GM12878 (cell line): ENCODE measurements around the gene PCYOX1L.

Source experiments
- CTCF ChIP-seq, 3 experiments: IDR thresholded peaks in 2 of 3; conservative IDR thresholded peaks in 1 of 3; 2 replicates each; pipeline ENCODE4 v1.5.1; 2011; ENCODE audit warnings: low read depth in 3 of 3, low read length in 3 of 3, mild to moderate bottlenecking in 3 of 3, control low read depth in 2 of 3, moderate library complexity in 2 of 3, inconsistent platforms in 1 of 3, mixed read lengths in 1 of 3; ENCODE audit not compliant: control insufficient read depth in 2 of 3, insufficient read depth in 1 of 3; ENCODE audit errors: extremely low read depth in 1 of 3
- JUND ChIP-seq: IDR thresholded peaks from 2 replicates; pipeline ENCODE4 v1.6.1; 2012; ENCODE audit warnings: low read depth, mild to moderate bottlenecking, low read length, improper control_type of control experiment, moderate library complexity
- NFYB ChIP-seq: IDR thresholded peaks from 2 replicates; pipeline ENCODE4 v1.6.1; 2011; ENCODE audit warnings: low read depth, mild to moderate bottlenecking, low read length, improper control_type of control experiment, moderate library complexity; ENCODE audit not compliant: insufficient read depth
- POLR2AphosphoS2 ChIP-seq: IDR thresholded peaks from 2 replicates; pipeline ENCODE4 v1.6.1; 2011; ENCODE audit warnings: low read depth, mild to moderate bottlenecking, low read length, improper control_type of control experiment, moderate library complexity
- TAF1 ChIP-seq: IDR thresholded peaks from 2 replicates; pipeline ENCODE4 v1.6.1; 2011; ENCODE audit warnings: mild to moderate bottlenecking, low read depth, low read length, borderline replicate concordance

GRCh38 chr5:149399775-149400174, 41.9 kb downstream of the PCYOX1L start:
- TF ChIP-seq CTCF (IDR thresholded peaks at IDR 0.05 in 2 of 3, conservative IDR thresholded peaks at IDR 0.05 in 1 of 3; ENCODE audit: control insufficient read depth in 2 of 3, extremely low read depth in 1 of 3, insufficient read depth in 1 of 3, low read depth in 3 of 3, low read length in 3 of 3) (no peak), POLR2AphosphoS2 (no peak), TAF1 (no peak), JUND (no peak), NFYB (no peak)
